Psoas muscle (tissue), 8 donors: ENCODE data around the gene FOXP4. TPM values are rescaled to one million over a fixed set of nuclear protein-coding genes. Genes with fewer than 3 reads are reported as not detected.

Experiments used
- ATAC-seq, 4 donors: fragments of 200-7000 bp; cut with Tn5 transposase; one replicate each; pipeline ENCODE4 v1.9.1; 2020; ENCODE audit warnings: moderate library complexity in 3 of 4, mild to moderate bottlenecking in 2 of 4
- DNase-seq, 2 donors: peaks; one replicate each; pipeline ENCODE4 v3.0.0-alpha.2; 2020
- H3K27ac ChIP-seq: fragments of 200-600 bp; one replicate; pipeline ENCODE4 v1.8.0; 2022
- H3K27me3 ChIP-seq, 3 donors: fragments of 200-600 bp in 1 of 3; one replicate each; pipeline versions ENCODE4 v1.6.1 to v1.8.0; 2013 to 2022; ENCODE audit warnings: low read length in 2 of 3, mild to moderate bottlenecking in 2 of 3, moderate library complexity in 1 of 3; ENCODE audit not compliant: insufficient read depth in 3 of 3
- H3K36me3 ChIP-seq, 2 donors: fragments of 200-600 bp in 1 of 2; one replicate each; pipeline versions ENCODE4 v1.6.1 to v1.8.0; 2013 to 2022; ENCODE audit warnings: low read depth in 1 of 2, mild to moderate bottlenecking in 1 of 2, moderate library complexity in 1 of 2; ENCODE audit not compliant: insufficient read depth in 1 of 2
- H3K4me1 ChIP-seq: fragments of 200-600 bp; one replicate; pipeline ENCODE4 v1.8.0; 2022
- H3K4me3 ChIP-seq: fragments of 200-600 bp; one replicate; pipeline ENCODE4 v1.8.0; 2022; ENCODE audit warnings: mild to moderate bottlenecking
- H3K9me3 ChIP-seq: fragments of 200-600 bp; one replicate; pipeline ENCODE4 v1.8.0; 2022
- CTCF ChIP-seq: fragments of 200-600 bp; IDR thresholded peaks from one replicate; pipeline ENCODE4 v1.8.0; 2022; ENCODE audit warnings: antibody characterized with exemption
- WGBS, 3 donors: extraction: QIAGEN DNeasy Blood & Tissue Kit; methylation state at CpG; one replicate each; pipeline versions ENCODE4 v1.1.6 to v1.1.7; 2013; 5-methylcytosine and 5-hydroxymethylcytosine counted together
- intact Hi-C, 2 donors: fragments of 100-400 bp; cut with DNase I; formaldehyde crosslinking; loops; one replicate each; pipeline versions ENCODE4 v1.11.0 to v1.14.2; 2022
- polyA plus RNA-seq, 3 donors: library from polyadenylated mRNA; stranded (reverse); fragments of 200-250 nt; gene quantifications; one replicate each; pipeline ENCODE4 v1.2.3, GENCODE V29; 2013
- total RNA-seq, 4 donors: library from RNA; stranded (reverse); fragmentation: NEBNext Ultra II Directional in 2 of 4; extraction: Animal tissue kit (Norgen Biotek cat#: 25700) in 2 of 4; gene quantifications; one replicate each; pipeline versions ENCODE4 v1.2.1 to v1.2.4, GENCODE V29; 2021 to 2023
- donor health status: healthy with polysubstance abuse.
- donor health status: DM: no; HTN: no; CAD: no; lungs with moderate emphysema.
- donor health status: Bipolar disorder and iron deficiency.
- donor health status: healthy.
- donor health status: DM: yes; HTN: yes; CAD: no.
- donor health status: DM: no; HTN: no; CAD: no.
- donor health status: DM: no; HTN: no; CAD: no.
- donor health status: DM: yes; HTN: yes; CAD: no.

FOXP4 gene
- total and polyA plus RNA-seq, 7 donors: 4.6 to 12.2 (median 7.5) TPM

GRCh38 chr6:41621802-41622201 lies 75.6 kb downstream of the FOXP4 start:
- ATAC-seq (no peak), DNase-seq (no peak)
- TF ChIP-seq CTCF: no peak
- Histone ChIP-seq H3K4me3 (no peak overlapping the region), H3K9me3 (no peaks in the 10 kb centered on the region), H3K27ac (no peak overlapping the region), H3K4me1 (no peaks in the 10 kb centered on the region), H3K36me3 (no peaks in the 10 kb centered on the region), H3K27me3 (no peaks in the 10 kb centered on the region)
- WGBS, 3 donors: 40 to 62% (median 46%) methylated on average over 2 of the region's 2 CpGs
- intact Hi-C loops: no loop called here

GRCh38 chr6:41622206-41622988 lies 76.2 kb downstream of the FOXP4 start:
- ATAC-seq: no peak
- TF ChIP-seq CTCF: no peak
- Histone ChIP-seq H3K27ac (no peak overlapping the region), H3K36me3 (no peaks in the 10 kb centered on the region), H3K27me3 (no peaks in the 10 kb centered on the region), H3K4me3 (no peak overlapping the region), H3K4me1 (no peaks in the 10 kb centered on the region), H3K9me3 (no peaks in the 10 kb centered on the region)
- intact Hi-C loops: no loop called here
- 51 to 68% (median 55%) methylated on average over 3 of the region's 3 CpGs for WGBS, 3 donors
- no peak for DNase-seq

GRCh38 chr6:41623330-41623729 lies 77.1 kb downstream of the FOXP4 start:
- 86 to 95% (median 94%) methylated on average over 6 of the region's 6 CpGs for WGBS, 3 donors
- intact Hi-C loops: no loop called here
- no peak for TF ChIP-seq CTCF
- Histone ChIP-seq H3K27ac (no peak overlapping the region), H3K4me3 (no peak overlapping the region), H3K27me3 (no peaks in the 10 kb centered on the region), H3K4me1 (no peaks in the 10 kb centered on the region), H3K9me3 (no peaks in the 10 kb centered on the region), H3K36me3 (no peaks in the 10 kb centered on the region)
- ATAC-seq (no peak), DNase-seq (no peak)

GRCh38 chr6:41624621-41625380 lies 78.6 kb downstream of the FOXP4 start:
- H3K9me3 ChIP-seq: no peaks in the 10 kb centered on the region
- no peak for ATAC-seq
- DNase-seq: no peak
- no peak for TF ChIP-seq CTCF
- no peaks in the 10 kb centered on the region for H3K27me3 ChIP-seq
- WGBS, 3 donors: 76 to 84% (median 80%) methylated on average over 18 of the region's 18 CpGs
- H3K36me3 ChIP-seq: no peaks in the 10 kb centered on the region
- H3K27ac ChIP-seq: no peak overlapping the region
- intact Hi-C loops: no loop called here
- H3K4me1 ChIP-seq: no peaks in the 10 kb centered on the region
- H3K4me3 ChIP-seq: no peak overlapping the region
